ENCODE results near the gene LOC128125822. TPM values are rescaled to one million over a fixed set of nuclear protein-coding genes. Genes with fewer than 3 reads are reported as not detected.

The LOC128125822 gene

DNA sequence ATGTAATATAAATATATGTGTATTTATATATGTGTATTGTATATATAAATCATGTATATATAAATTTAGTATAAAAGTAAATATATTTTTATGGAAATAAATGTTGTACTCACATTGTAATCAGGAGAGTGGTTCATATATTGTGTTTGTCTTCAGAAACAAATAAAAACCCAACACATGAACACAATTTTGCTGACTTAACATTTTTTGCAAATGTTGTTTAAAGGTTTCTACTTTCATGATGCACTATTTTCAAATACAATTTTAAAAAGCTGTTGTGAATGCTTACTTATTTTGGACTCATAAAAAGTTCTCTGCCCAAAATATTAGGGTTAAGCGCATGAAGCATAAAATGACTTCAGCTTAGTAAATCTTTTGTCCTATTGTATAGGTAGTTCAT lies 39.3 kb downstream of the LOC128125822 start:
- Histone ChIP-seq H3K27ac (no peak overlapping the region), H3K4me3 (no peak overlapping the region), H3K36me3 (no peaks in the 10 kb centered on the region), H3K4me1 (no peaks in the 10 kb centered on the region), H3K9me3 (no peaks in the 10 kb centered on the region), H3K27me3 (no peaks in the 10 kb centered on the region)
- TF ChIP-seq CTCF (IDR thresholded peaks at IDR 0.05) (no peak), POLR2A (IDR thresholded peaks at IDR 0.05) (no peak)
- no peak for DNase-seq

DNA sequence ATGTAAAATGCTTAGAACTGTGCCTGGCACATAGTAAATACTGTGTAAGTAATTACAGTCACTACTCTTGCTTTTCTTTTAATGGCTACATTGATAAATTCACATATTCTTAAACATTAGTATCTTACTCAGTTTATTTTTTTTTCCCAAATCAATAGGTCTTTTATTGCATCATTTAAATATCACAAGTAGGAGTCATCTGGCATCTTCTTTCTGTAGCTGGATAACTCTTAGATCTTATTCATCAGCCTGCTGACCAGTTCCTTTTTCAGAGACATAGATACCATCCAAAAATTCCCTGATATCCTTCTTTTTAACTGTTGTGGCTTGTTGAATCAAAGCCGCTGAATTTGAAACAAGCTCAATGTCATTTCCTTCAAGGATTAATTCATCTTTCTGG lies 43.3 kb downstream of the LOC128125822 start:
- Histone ChIP-seq H3K9me3 (no peaks in the 10 kb centered on the region), H3K27ac (no peak overlapping the region), H3K27me3 (no peaks in the 10 kb centered on the region), H3K4me3 (no peak overlapping the region), H3K36me3 (no peaks in the 10 kb centered on the region), H3K4me1 (no peaks in the 10 kb centered on the region)
- no peak for DNase-seq
- TF ChIP-seq POLR2A (IDR thresholded peaks at IDR 0.05) (no peak), CTCF (IDR thresholded peaks at IDR 0.05) (no peak)

Small RNA genes lying within 50 kb of the gene (small RNA-seq; reads per million reads assigned to genes)
- gene AL513043.1, result 0 reads per million in 2 donors

Other genes starting within 250 kb of the LOC128125822 start
- 10 to 100 TPM; 23.1 to 40.5 (median 34.9) TPM for gene PTP4A1, start within 50 bp of the LOC128125822 start, total RNA-seq
- 100 to 1,000 TPM in 1 of 4 donors, 10 to 100 TPM in 3; 62.1 to 150 (median 78.2) TPM for gene PHF3, start 63.3 kb downstream of the LOC128125822 start, total RNA-seq

All from Peyer's patch (tissue), 4 donors.